ENCODE results near the gene PLVAP. TPM values are rescaled to one million over a fixed set of nuclear protein-coding genes. Genes with fewer than 3 reads are reported as not detected.

The PLVAP gene
- total RNA-seq, 2 experiments from 2014 or later, result not detected

- ATAC-seq, result no peak
- no peak for DNase-seq
- H3K9me3 Mint-ChIP-seq (ENCODE audit: low read depth), result no peaks in the 10 kb centered on the region
- ChIA-PET POLR2A (interaction anchor here (0.9 to 1.1 kb wide), 3 partner anchors 23 to 56 kb away, joined by 3 to 4 read pairs (median 4); partner anchors contain the start of genes DDA1 and MRPL34), CTCF (interaction anchor here (0.6 to 1.5 kb wide), 10 partner anchors 12 to 518 kb away, joined by 3 to 5 read pairs (median 3); partner anchors contain the start of genes BABAM1, BST2 and DDA1)
- H3K4me3 Mint-ChIP-seq, result no peak overlapping the region
- no peaks in the 10 kb centered on the region for H3K27me3 Mint-ChIP-seq
- H3K4me1 Mint-ChIP-seq, result peaks cover 29% of the 10 kb centered on the region
- intact Hi-C loops (cut with DNase I, micrococcal nuclease), result no loop called here
- H3K27ac Mint-ChIP-seq, result no peak overlapping the region
- peaks cover 3% of the 10 kb centered on the region for H3K36me3 Mint-ChIP-seq (ENCODE audit: low read depth)
Measured at GRCh38 chr19:17332360-17332676, 44.8 kb downstream of the PLVAP start.

GRCh38 chr19:17331045-17331558 is 46.0 kb downstream of the PLVAP start:
- peaks cover 27% of the 10 kb centered on the region for H3K4me1 Mint-ChIP-seq
- H3K36me3 Mint-ChIP-seq (ENCODE audit: low read depth), result peaks cover 3% of the 10 kb centered on the region
- H3K27me3 Mint-ChIP-seq, result no peaks in the 10 kb centered on the region
- H3K4me3 Mint-ChIP-seq, result no peak overlapping the region
- intact Hi-C loops (cut with DNase I, micrococcal nuclease), result no loop called here
- ChIA-PET POLR2A (no interaction called here), CTCF (no interaction called here)
- H3K9me3 Mint-ChIP-seq (ENCODE audit: low read depth), result no peaks in the 10 kb centered on the region
- no peak for ATAC-seq
- no peak overlapping the region for H3K27ac Mint-ChIP-seq
- no peak for DNase-seq

GRCh38 chr19:17330262-17331044 is 46.7 kb downstream of the PLVAP start:
- no peak for ATAC-seq
- no peak for DNase-seq
- Mint-ChIP-seq H3K27me3 (no peaks in the 10 kb centered on the region), H3K9me3 (ENCODE audit: low read depth) (no peaks in the 10 kb centered on the region), H3K4me1 (peaks cover 26% of the 10 kb centered on the region), H3K36me3 (ENCODE audit: low read depth) (peaks cover 3% of the 10 kb centered on the region), H3K4me3 (no peak overlapping the region), H3K27ac (no peak overlapping the region)
- ChIA-PET POLR2A (no interaction called here), CTCF (interaction anchor here (1.4 kb wide), 1 partner anchor 27 kb away, joined by 3 read pairs; the partner anchor contains the start of gene ABHD8)
- intact Hi-C loops (cut with DNase I, micrococcal nuclease), result no loop called here

GRCh38 chr19:17329366-17330261 is 47.5 kb downstream of the PLVAP start:
- CTCF ChIA-PET, result interaction anchor here (0.6 to 1.4 kb wide), 3 partner anchors 18 to 114 kb away, joined by 3 to 4 read pairs (median 3); partner anchors contain the start of genes ABHD8 and USE1
- no peak overlapping the region for H3K27ac Mint-ChIP-seq
- POLR2A ChIA-PET, result no interaction called here

GRCh38 chr19:17328517-17329365 is 48.4 kb downstream of the PLVAP start:
- Mint-ChIP-seq H3K4me1 (peaks cover 16% of the 10 kb centered on the region), H3K9me3 (ENCODE audit: low read depth) (no peaks in the 10 kb centered on the region), H3K4me3 (peak overlapping the region; percentile 56), H3K27me3 (no peaks in the 10 kb centered on the region), H3K36me3 (ENCODE audit: low read depth) (peaks cover 3% of the 10 kb centered on the region), H3K27ac (no peak overlapping the region)
- ATAC-seq, result peak; percentile 10
- intact Hi-C loops (cut with DNase I, micrococcal nuclease), result loop anchor here in 1 of 2 experiments (1.0 kb wide), 1 partner anchor 19 kb away; the partner anchor contains the start of gene DDA1
- ChIA-PET CTCF (interaction anchor here (1.1 kb wide), 1 partner anchor 114 kb away, joined by 3 read pairs; the partner anchor contains the start of gene USE1), POLR2A (interaction anchor here (0.7 kb wide), 1 partner anchor 20 kb away, joined by 4 read pairs; the partner anchor contains the start of gene DDA1)
- DNase-seq, result peak; percentile 55

More at GRCh38 chr19:17329366-17330261, 47.5 kb downstream of the PLVAP start:
- ATAC-seq (no peak), DNase-seq (no peak)
- Mint-ChIP-seq H3K36me3 (ENCODE audit: low read depth) (peaks cover 3% of the 10 kb centered on the region), H3K4me3 (no peak overlapping the region), H3K9me3 (ENCODE audit: low read depth) (no peaks in the 10 kb centered on the region), H3K4me1 (peaks cover 19% of the 10 kb centered on the region), H3K27me3 (no peaks in the 10 kb centered on the region)
- intact Hi-C loops (cut with DNase I, micrococcal nuclease), result no loop called here

- Mint-ChIP-seq H3K4me3 (peak overlapping the region; percentile 56), H3K27me3 (no peaks in the 10 kb centered on the region), H3K27ac (peak overlapping the region; percentile 51), H3K36me3 (ENCODE audit: low read depth) (no peaks in the 10 kb centered on the region), H3K4me1 (peaks cover 13% of the 10 kb centered on the region), H3K9me3 (ENCODE audit: low read depth) (no peaks in the 10 kb centered on the region)
- intact Hi-C loops (cut with DNase I, micrococcal nuclease), result loop anchor here in 1 of 2 experiments (1.0 kb wide), 1 partner anchor 19 kb away; the partner anchor contains the start of gene DDA1
- ChIA-PET POLR2A (interaction anchor here (0.7 kb wide), 1 partner anchor 19 kb away, joined by 4 read pairs; the partner anchor contains the start of gene DDA1), CTCF (interaction anchor here (0.6 to 1.1 kb wide), 3 partner anchors 17 to 113 kb away, joined by 3 read pairs; partner anchors contain the start of genes BABAM1 and USE1)
- DNase-seq (peak; percentile 79), ATAC-seq (peak; percentile 64)
Measured at GRCh38 chr19:17327654-17328516, 49.3 kb downstream of the PLVAP start.

DNA sequence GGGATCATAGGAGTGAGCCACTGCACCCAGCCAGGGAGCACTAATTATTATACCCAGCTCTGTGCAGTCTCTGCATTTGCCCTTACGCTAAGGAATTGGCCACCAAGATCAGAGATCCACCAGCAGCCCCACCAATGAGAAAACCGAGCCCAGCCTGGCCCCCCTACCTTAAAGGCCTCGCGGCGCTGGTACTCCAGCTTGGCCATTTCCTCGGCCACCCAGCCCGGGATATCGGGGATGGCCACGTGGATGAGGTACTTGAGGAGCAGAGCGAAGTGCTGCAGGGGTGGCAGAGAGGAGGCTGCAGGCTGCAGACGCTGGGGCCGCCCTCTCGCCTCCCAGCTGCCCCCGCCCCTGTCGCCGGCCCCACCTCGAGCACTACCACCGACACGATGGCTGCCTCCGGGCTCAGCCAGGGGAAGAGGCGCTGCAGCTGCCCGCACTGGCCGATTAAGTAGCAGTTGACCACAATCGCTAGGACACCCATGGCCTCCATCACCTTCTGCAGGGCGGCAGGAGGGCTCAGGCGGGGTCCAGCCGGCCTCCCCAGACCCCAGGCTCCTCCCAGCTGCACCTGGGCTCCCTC is 50.0 kb downstream of the PLVAP start:
- no peaks in the 10 kb centered on the region for H3K27me3 Mint-ChIP-seq
- intact Hi-C loops (cut with DNase I, micrococcal nuclease), result no loop called here
- no peak for ATAC-seq
- H3K36me3 Mint-ChIP-seq (ENCODE audit: low read depth), result peaks cover 3% of the 10 kb centered on the region
- H3K9me3 Mint-ChIP-seq (ENCODE audit: low read depth), result no peaks in the 10 kb centered on the region
- ChIA-PET CTCF (interaction anchor here (1.1 kb wide), 1 partner anchor 17 kb away, joined by 3 read pairs; no protein-coding TSS in a partner anchor), POLR2A (no interaction called here)
- no peak overlapping the region for H3K4me3 Mint-ChIP-seq
- peaks cover 13% of the 10 kb centered on the region for H3K4me1 Mint-ChIP-seq
- H3K27ac Mint-ChIP-seq, result no peak overlapping the region
- DNase-seq, result no peak

GRCh38 chr19:17326595-17326966 is 50.6 kb downstream of the PLVAP start:
- no peaks in the 10 kb centered on the region for H3K9me3 Mint-ChIP-seq (ENCODE audit: low read depth)
- peaks cover 13% of the 10 kb centered on the region for H3K4me1 Mint-ChIP-seq
- no peak for ATAC-seq
- no peak overlapping the region for H3K4me3 Mint-ChIP-seq
- POLR2A ChIA-PET, result no interaction called here
- CTCF ChIA-PET, result interaction anchor here (0.9 to 1.1 kb wide), 2 partner anchors 16 to 20 kb away, joined by 3 read pairs; no protein-coding TSS in a partner anchor
- no peak for DNase-seq
- peaks cover 5% of the 10 kb centered on the region for H3K36me3 Mint-ChIP-seq (ENCODE audit: low read depth)
- intact Hi-C loops (cut with DNase I, micrococcal nuclease), result no loop called here
- H3K27me3 Mint-ChIP-seq, result no peaks in the 10 kb centered on the region
- H3K27ac Mint-ChIP-seq, result no peak overlapping the region

DNA sequence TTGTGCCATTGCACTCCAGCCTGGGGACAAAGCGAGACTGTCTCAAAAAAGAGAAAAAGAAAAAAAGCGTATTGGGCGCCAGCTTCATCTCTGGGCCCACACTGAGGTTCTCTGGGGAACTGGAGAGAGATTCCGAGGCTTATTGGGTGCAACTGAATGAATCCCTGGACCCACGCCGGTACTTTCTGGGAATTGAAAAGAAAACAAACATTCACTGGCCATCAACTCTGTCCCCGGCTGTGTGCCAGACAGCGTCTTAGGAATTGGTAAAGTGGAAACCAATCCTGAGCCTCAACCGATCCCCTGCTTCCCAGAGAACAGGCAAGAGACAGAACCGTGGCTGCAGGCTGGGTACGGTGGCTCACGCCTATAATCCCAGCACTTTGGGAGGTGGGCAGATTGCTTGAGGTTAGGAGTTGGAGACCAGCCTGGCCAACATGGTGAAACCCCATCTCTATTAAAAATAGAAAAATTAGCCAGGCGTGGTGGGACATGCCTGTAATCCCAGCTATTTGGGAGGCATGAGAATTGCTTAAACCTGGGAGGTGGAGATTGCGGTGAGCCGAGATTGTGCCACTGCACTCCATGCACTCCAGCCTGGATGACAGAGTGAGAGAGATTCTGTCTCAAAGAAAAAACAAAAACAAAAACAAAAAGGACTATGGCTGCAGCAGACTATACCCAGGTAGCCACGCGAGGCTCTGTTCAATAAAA is 51.1 kb downstream of the PLVAP start:
- DNase-seq (no peak), ATAC-seq (no peak)
- ChIA-PET POLR2A (no interaction called here), CTCF (interaction anchor here (0.9 kb wide), 1 partner anchor 20 kb away, joined by 3 read pairs; no protein-coding TSS in a partner anchor)
- peaks cover 13% of the 10 kb centered on the region for H3K4me1 Mint-ChIP-seq
- no peak overlapping the region for H3K4me3 Mint-ChIP-seq
- H3K36me3 Mint-ChIP-seq (ENCODE audit: low read depth), result peaks cover 5% of the 10 kb centered on the region
- H3K9me3 Mint-ChIP-seq (ENCODE audit: low read depth), result no peaks in the 10 kb centered on the region
- intact Hi-C loops (cut with DNase I, micrococcal nuclease), result no loop called here
- no peaks in the 10 kb centered on the region for H3K27me3 Mint-ChIP-seq
- H3K27ac Mint-ChIP-seq, result no peak overlapping the region

Measured in activated CD4-positive, alpha-beta T cell treated with anti-CD3 and anti-CD28 coated beads for 36 hours (primary cell).